HAP-1 (cell line): Measurements from ENCODE around the gene DCANP1.

ENCODE experiments used
- DNase-seq, 2 experiments: peaks; one replicate each; pipeline ENCODE4 v3.0.0-alpha.2; 2016 to 2020; ENCODE audit warnings: low spot score in 2 of 2
- H3K27me3 ChIP-seq: fragments of 250-450 bp; sonication (Bioruptor Pico); 2 replicates; pipeline ENCODE4 v1.5.1; 2020; ENCODE audit warnings: low read depth, mild to moderate bottlenecking, moderate library complexity
- H3K36me3 ChIP-seq: fragments of 250-450 bp; sonication (Bioruptor Pico); replicated peaks from 2 replicates; pipeline ENCODE4 v1.5.1; 2020; ENCODE audit warnings: mild to moderate bottlenecking
- H3K4me1 ChIP-seq: fragments of 250-450 bp; sonication (Bioruptor Pico); 2 replicates; pipeline ENCODE4 v1.5.1; 2020; ENCODE audit warnings: mild to moderate bottlenecking
- H3K4me3 ChIP-seq: fragments of 250-450 bp; sonication (Bioruptor Pico); 2 replicates; pipeline ENCODE4 v1.5.1; 2020; ENCODE audit warnings: mild to moderate bottlenecking, moderate library complexity
- H3K9me3 ChIP-seq: fragments of 250-450 bp; sonication (Bioruptor Pico); 2 replicates; pipeline ENCODE4 v1.5.1; 2020; ENCODE audit warnings: mild to moderate bottlenecking, moderate library complexity
- in situ Hi-C: fragments of 300-500 bp; cut with MboI; formaldehyde crosslinking; loops from 3 replicates; pipeline ENCODE4 v1.14.3; 2020; ENCODE audit warnings: low sequenced_read_pairs, inconsistent platforms, mixed read lengths

Gene DCANP1

GRCh38 chr5:135446615-135447014 lies 533 bp downstream of the DCANP1 start:
- in situ Hi-C loops, result no loop called here
- no peaks in the 10 kb centered on the region for H3K27me3 ChIP-seq
- H3K9me3 ChIP-seq, result no peaks in the 10 kb centered on the region
- no peaks in the 10 kb centered on the region for H3K4me1 ChIP-seq
- H3K36me3 ChIP-seq, result no peaks in the 10 kb centered on the region
- no peak for DNase-seq
- no peak overlapping the region for H3K4me3 ChIP-seq

GRCh38 chr5:135446206-135446605 lies 942 bp downstream of the DCANP1 start:
- no peaks in the 10 kb centered on the region for H3K36me3 ChIP-seq
- no peaks in the 10 kb centered on the region for H3K4me1 ChIP-seq
- in situ Hi-C loops, result no loop called here
- H3K4me3 ChIP-seq, result no peak overlapping the region
- no peak for DNase-seq
- H3K9me3 ChIP-seq, result no peaks in the 10 kb centered on the region
- no peaks in the 10 kb centered on the region for H3K27me3 ChIP-seq

- in situ Hi-C loops, result no loop called here
- no peaks in the 10 kb centered on the region for H3K27me3 ChIP-seq
- no peaks in the 10 kb centered on the region for H3K4me1 ChIP-seq
- no peaks in the 10 kb centered on the region for H3K9me3 ChIP-seq
- no peaks in the 10 kb centered on the region for H3K36me3 ChIP-seq
- H3K4me3 ChIP-seq, result no peak overlapping the region
- no peak for DNase-seq
These were observed 1.7 kb downstream of the DCANP1 start for GRCh38 chr5:135445306-135445985.

GRCh38 chr5:135444881-135445280 lies 2.3 kb downstream of the DCANP1 start:
- H3K36me3 ChIP-seq, result no peaks in the 10 kb centered on the region
- in situ Hi-C loops, result no loop called here
- no peak for DNase-seq

GRCh38 chr5:135444360-135444759 lies 2.8 kb downstream of the DCANP1 start:
- no peak for DNase-seq

More at GRCh38 chr5:135444881-135445280, 2.3 kb downstream of the DCANP1 start:
- Histone ChIP-seq H3K9me3 (no peaks in the 10 kb centered on the region), H3K4me1 (no peaks in the 10 kb centered on the region), H3K27me3 (no peaks in the 10 kb centered on the region), H3K4me3 (no peak overlapping the region)

GRCh38 chr5:135443161-135443960 lies 3.8 kb downstream of the DCANP1 start:
- no peak for DNase-seq
- Histone ChIP-seq H3K4me3 (no peak overlapping the region), H3K9me3 (no peaks in the 10 kb centered on the region), H3K27me3 (no peaks in the 10 kb centered on the region), H3K36me3 (no peaks in the 10 kb centered on the region), H3K4me1 (no peaks in the 10 kb centered on the region)
- in situ Hi-C loops, result no loop called here

More at GRCh38 chr5:135444360-135444759, 2.8 kb downstream of the DCANP1 start:
- no peaks in the 10 kb centered on the region for H3K9me3 ChIP-seq
- no peaks in the 10 kb centered on the region for H3K27me3 ChIP-seq
- no peaks in the 10 kb centered on the region for H3K4me1 ChIP-seq
- no peaks in the 10 kb centered on the region for H3K36me3 ChIP-seq
- in situ Hi-C loops, result no loop called here
- no peak overlapping the region for H3K4me3 ChIP-seq

GRCh38 chr5:135442431-135443160 lies 4.6 kb downstream of the DCANP1 start:
- Histone ChIP-seq H3K9me3 (no peaks in the 10 kb centered on the region), H3K36me3 (no peaks in the 10 kb centered on the region), H3K4me1 (no peaks in the 10 kb centered on the region), H3K27me3 (no peaks in the 10 kb centered on the region), H3K4me3 (no peak overlapping the region)
- in situ Hi-C loops, result no loop called here
- DNase-seq, result no peak

- Histone ChIP-seq H3K9me3 (no peaks in the 10 kb centered on the region), H3K36me3 (no peaks in the 10 kb centered on the region), H3K4me3 (no peak overlapping the region), H3K27me3 (no peaks in the 10 kb centered on the region), H3K4me1 (no peaks in the 10 kb centered on the region)
- in situ Hi-C loops, result no loop called here
- no peak for DNase-seq
These were observed 5.2 kb downstream of the DCANP1 start for GRCh38 chr5:135441919-135442318.

GRCh38 chr5:135441350-135441831 lies 5.8 kb downstream of the DCANP1 start:
- no peaks in the 10 kb centered on the region for H3K27me3 ChIP-seq
- in situ Hi-C loops, result no loop called here
- H3K36me3 ChIP-seq, result no peaks in the 10 kb centered on the region
- H3K4me1 ChIP-seq, result no peaks in the 10 kb centered on the region
- DNase-seq, result no peak
- H3K4me3 ChIP-seq, result no peak overlapping the region
- no peaks in the 10 kb centered on the region for H3K9me3 ChIP-seq

- H3K4me1 ChIP-seq, result no peaks in the 10 kb centered on the region
- no peaks in the 10 kb centered on the region for H3K27me3 ChIP-seq
- in situ Hi-C loops, result no loop called here
- no peaks in the 10 kb centered on the region for H3K36me3 ChIP-seq
- H3K9me3 ChIP-seq, result no peaks in the 10 kb centered on the region
- no peak overlapping the region for H3K4me3 ChIP-seq
- no peak for DNase-seq
These were observed 6.2 kb downstream of the DCANP1 start for GRCh38 chr5:135440916-135441315.

- no peak overlapping the region for H3K4me3 ChIP-seq
- in situ Hi-C loops, result no loop called here
- no peaks in the 10 kb centered on the region for H3K27me3 ChIP-seq
- no peaks in the 10 kb centered on the region for H3K36me3 ChIP-seq
- no peak for DNase-seq
- H3K4me1 ChIP-seq, result no peaks in the 10 kb centered on the region
- H3K9me3 ChIP-seq, result no peaks in the 10 kb centered on the region
These were observed 7.6 kb downstream of the DCANP1 start for GRCh38 chr5:135439231-135440205.

GRCh38 chr5:135438636-135439221 lies 8.4 kb downstream of the DCANP1 start:
- no peak overlapping the region for H3K4me3 ChIP-seq
- in situ Hi-C loops, result no loop called here
- H3K4me1 ChIP-seq, result no peaks in the 10 kb centered on the region
- H3K9me3 ChIP-seq, result no peaks in the 10 kb centered on the region
- no peak for DNase-seq
- H3K27me3 ChIP-seq, result no peaks in the 10 kb centered on the region
- no peaks in the 10 kb centered on the region for H3K36me3 ChIP-seq
